PFSK-1 (cell line): ENCODE results near the gene IL3.

Experiments
- FOXP2 ChIP-seq: optimal IDR thresholded peaks from 2 replicates; pipeline ENCODE3; 2011; ENCODE audit warnings: borderline replicate concordance, control low read depth, inconsistent platforms; ENCODE audit not compliant: insufficient read depth; ENCODE audit errors: extremely low read length, extremely low read depth
- POLR2AphosphoS5 ChIP-seq: IDR thresholded peaks from 2 replicates; pipeline ENCODE4 v1.6.1; 2012; ENCODE audit warnings: low read depth, mild to moderate bottlenecking, control low read depth, low read length, moderate library complexity
- SIN3A ChIP-seq: IDR thresholded peaks from 2 replicates; pipeline ENCODE4 v1.6.1; 2012; ENCODE audit warnings: mild to moderate bottlenecking, low read length, moderate library complexity, borderline replicate concordance; ENCODE audit not compliant: insufficient read depth
- TAF1 ChIP-seq: IDR thresholded peaks from 2 replicates; pipeline ENCODE4 v1.6.1; 2012; ENCODE audit warnings: low read length, control low read depth, borderline replicate concordance; ENCODE audit not compliant: insufficient read depth
- TF ChIP-seq, protein P1 (sequence below), 2 experiments: IDR thresholded peaks; 2 replicates each; pipeline versions ENCODE4 v1.6.1 to v1.8.0; 2011 to 2012; ENCODE audit warnings: low read depth in 2 of 2, low read length in 2 of 2, control low read depth in 1 of 2, inconsistent platforms in 1 of 2, mild to moderate bottlenecking in 1 of 2, moderate library complexity in 1 of 2; ENCODE audit not compliant: insufficient read depth in 1 of 2

The IL3 gene

DNA sequence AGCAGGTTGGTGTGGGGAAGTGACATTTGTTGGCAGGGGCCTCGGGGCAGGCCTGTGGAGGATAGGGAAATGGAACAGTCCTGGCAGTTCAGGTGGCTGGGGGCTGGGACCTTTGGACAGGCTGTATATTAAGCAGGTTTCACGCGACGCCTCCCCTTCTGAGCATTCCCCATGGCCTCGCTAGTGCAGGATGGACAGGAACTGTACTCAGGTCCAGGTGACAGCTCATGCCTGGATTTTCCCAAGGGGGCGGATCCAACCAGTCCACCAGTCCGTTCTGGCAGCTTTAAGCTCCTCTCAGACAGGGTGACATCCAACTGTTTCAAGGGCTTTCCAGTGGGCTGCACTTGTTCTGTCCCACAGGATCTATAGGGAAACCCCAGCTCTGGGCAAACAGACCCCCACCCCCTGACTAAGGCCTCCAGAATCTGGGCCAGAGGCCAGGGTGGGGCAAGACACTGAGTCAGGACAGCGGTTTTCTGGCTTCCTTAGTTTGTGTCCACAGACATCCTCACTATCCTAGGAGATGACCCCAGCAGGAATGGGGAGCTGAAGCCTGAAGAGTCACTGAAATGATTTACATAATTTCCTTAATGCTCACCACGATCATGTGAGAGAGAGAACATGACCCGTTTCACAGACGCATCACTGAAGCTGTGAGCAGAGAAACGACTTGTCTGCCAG is 34.1 kb downstream of the IL3 start:
- TF ChIP-seq, protein P1, sequence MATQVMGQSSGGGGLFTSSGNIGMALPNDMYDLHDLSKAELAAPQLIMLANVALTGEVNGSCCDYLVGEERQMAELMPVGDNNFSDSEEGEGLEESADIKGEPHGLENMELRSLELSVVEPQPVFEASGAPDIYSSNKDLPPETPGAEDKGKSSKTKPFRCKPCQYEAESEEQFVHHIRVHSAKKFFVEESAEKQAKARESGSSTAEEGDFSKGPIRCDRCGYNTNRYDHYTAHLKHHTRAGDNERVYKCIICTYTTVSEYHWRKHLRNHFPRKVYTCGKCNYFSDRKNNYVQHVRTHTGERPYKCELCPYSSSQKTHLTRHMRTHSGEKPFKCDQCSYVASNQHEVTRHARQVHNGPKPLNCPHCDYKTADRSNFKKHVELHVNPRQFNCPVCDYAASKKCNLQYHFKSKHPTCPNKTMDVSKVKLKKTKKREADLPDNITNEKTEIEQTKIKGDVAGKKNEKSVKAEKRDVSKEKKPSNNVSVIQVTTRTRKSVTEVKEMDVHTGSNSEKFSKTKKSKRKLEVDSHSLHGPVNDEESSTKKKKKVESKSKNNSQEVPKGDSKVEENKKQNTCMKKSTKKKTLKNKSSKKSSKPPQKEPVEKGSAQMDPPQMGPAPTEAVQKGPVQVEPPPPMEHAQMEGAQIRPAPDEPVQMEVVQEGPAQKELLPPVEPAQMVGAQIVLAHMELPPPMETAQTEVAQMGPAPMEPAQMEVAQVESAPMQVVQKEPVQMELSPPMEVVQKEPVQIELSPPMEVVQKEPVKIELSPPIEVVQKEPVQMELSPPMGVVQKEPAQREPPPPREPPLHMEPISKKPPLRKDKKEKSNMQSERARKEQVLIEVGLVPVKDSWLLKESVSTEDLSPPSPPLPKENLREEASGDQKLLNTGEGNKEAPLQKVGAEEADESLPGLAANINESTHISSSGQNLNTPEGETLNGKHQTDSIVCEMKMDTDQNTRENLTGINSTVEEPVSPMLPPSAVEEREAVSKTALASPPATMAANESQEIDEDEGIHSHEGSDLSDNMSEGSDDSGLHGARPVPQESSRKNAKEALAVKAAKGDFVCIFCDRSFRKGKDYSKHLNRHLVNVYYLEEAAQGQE (IDR thresholded peaks at IDR 0.05; ENCODE audit: insufficient read depth in 1 of 2, low read depth in 2 of 2, low read length in 2 of 2), result no peak
- no peak for TF ChIP-seq SIN3A

DNA sequence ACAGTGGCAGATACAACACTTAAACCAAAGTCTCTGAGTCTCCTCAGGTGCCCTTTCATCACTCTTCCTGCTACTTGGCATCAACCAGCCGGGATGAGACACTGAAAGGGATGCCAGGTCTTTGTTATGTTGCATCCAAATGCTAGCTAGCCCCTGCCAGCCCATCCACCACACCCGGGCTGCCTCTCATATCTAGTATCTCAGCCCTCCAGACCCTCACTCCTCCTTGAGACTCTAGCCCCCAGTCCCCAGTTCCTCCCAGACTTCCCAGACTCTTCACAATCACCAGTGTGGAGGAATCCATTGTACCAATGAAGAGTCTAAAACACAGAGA is 34.6 kb downstream of the IL3 start:
- TF ChIP-seq FOXP2, result no peak
- TF ChIP-seq, protein P1 (IDR thresholded peaks at IDR 0.05; ENCODE audit: insufficient read depth in 1 of 2, low read depth in 2 of 2, low read length in 2 of 2), result no peak
- TF ChIP-seq SIN3A, result no peak
- TF ChIP-seq POLR2AphosphoS5, result no peak
- no peak for TF ChIP-seq TAF1

DNA sequence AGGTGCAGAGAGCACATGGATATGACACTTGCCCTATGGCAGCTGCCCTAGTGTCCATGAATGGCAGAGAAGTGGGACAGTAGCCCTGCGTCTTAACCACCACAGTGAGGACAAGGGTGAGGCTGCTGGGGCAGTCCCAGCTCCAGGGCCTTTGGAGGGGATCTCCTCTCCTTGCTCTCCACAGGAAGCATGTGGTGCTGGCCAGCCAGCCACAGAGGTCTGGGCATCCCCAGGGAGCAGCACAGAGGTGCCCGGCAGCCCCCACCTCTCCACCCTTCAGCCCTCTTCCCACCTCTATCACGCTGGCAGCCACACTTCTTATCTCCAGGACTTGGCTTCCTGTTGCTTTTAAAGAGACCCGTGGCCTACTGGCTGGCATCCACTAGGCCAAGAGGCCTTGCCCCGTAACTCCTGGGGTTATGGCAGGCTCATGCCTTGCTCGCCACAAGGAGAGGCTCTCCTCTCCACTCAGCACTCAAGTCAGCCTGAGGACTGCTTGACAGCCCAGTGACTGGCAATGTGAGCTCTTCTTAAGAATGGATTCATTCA is 35.0 kb downstream of the IL3 start:
- no peak for TF ChIP-seq TAF1
- no peak for TF ChIP-seq POLR2AphosphoS5

- TF ChIP-seq POLR2AphosphoS5, result no peak
- TF ChIP-seq TAF1, result no peak
- TF ChIP-seq SIN3A, result no peak
- no peak for TF ChIP-seq FOXP2
- TF ChIP-seq, protein P1 (IDR thresholded peaks at IDR 0.05; ENCODE audit: insufficient read depth in 1 of 2, low read depth in 2 of 2, low read length in 2 of 2), result no peak
Measured at GRCh38 chr5:132096904-132097303, 36.4 kb downstream of the IL3 start.

- TF ChIP-seq FOXP2, result no peak
- TF ChIP-seq, protein P1 (IDR thresholded peaks at IDR 0.05; ENCODE audit: insufficient read depth in 1 of 2, low read depth in 2 of 2, low read length in 2 of 2), result no peak
- no peak for TF ChIP-seq SIN3A
- TF ChIP-seq TAF1, result no peak
Measured at GRCh38 chr5:132098151-132098594, 37.7 kb downstream of the IL3 start.
